GM23248 (cell line): ENCODE results near the gene FTSJ1. TPM values are rescaled to one million over a fixed set of nuclear protein-coding genes. Genes with fewer than 3 reads are reported as not detected.

Source experiments
- DNase-seq: peaks from one replicate; pipeline ENCODE4 v3.0.0-alpha.2; 2015
- H2AFZ ChIP-seq: fragments of 200-600 bp; sonication (generic); 2 replicates; pipeline ENCODE4 v1.6.1; 2016; ENCODE audit warnings: antibody characterized with exemption
- H3F3A ChIP-seq: fragments of 200-600 bp; sonication (generic); 2 replicates; pipeline ENCODE4 v1.6.1; 2016; ENCODE audit warnings: mild to moderate bottlenecking, antibody characterized with exemption, mixed run types; ENCODE audit not compliant: insufficient read depth
- H3K27ac ChIP-seq: fragments of 200-600 bp; sonication (generic); 2 replicates; pipeline ENCODE4 v1.5.1; 2016; ENCODE audit warnings: mild to moderate bottlenecking
- H3K27me3 ChIP-seq: fragments of 200-600 bp; sonication (generic); replicated peaks from 2 replicates; pipeline ENCODE4 v1.6.1; 2016; ENCODE audit warnings: mild to moderate bottlenecking; ENCODE audit not compliant: insufficient read depth
- H3K36me3 ChIP-seq: fragments of 200-600 bp; sonication (generic); 2 replicates; pipeline ENCODE4 v1.6.1; 2016; ENCODE audit warnings: low read depth, mild to moderate bottlenecking
- H3K4me1 ChIP-seq: fragments of 200-600 bp; sonication (generic); 2 replicates; pipeline ENCODE4 v1.6.1; 2016; ENCODE audit warnings: mild to moderate bottlenecking; ENCODE audit not compliant: insufficient read depth
- H3K4me2 ChIP-seq: fragments of 200-600 bp; sonication (generic); one replicate; pipeline ENCODE4 v1.6.1; 2016; ENCODE audit warnings: mild to moderate bottlenecking; ENCODE audit not compliant: unreplicated experiment
- H3K4me3 ChIP-seq: fragments of 200-600 bp; sonication (generic); 2 replicates; pipeline ENCODE4 v1.5.1; 2016; ENCODE audit warnings: mild to moderate bottlenecking
- H3K79me2 ChIP-seq: fragments of 200-600 bp; sonication (generic); 2 replicates; pipeline ENCODE4 v1.6.1; 2016; ENCODE audit warnings: mild to moderate bottlenecking; ENCODE audit not compliant: insufficient read depth
- H3K9ac ChIP-seq: fragments of 200-600 bp; sonication (generic); 2 replicates; pipeline ENCODE4 v1.6.1; 2016; ENCODE audit warnings: mild to moderate bottlenecking
- H3K9me2 ChIP-seq: fragments of 200-600 bp; sonication (generic); 2 replicates; pipeline ENCODE4 v1.6.1; 2016; ENCODE audit warnings: mixed run types, mild to moderate bottlenecking, moderate library complexity; ENCODE audit not compliant: insufficient read depth
- H3K9me3 ChIP-seq: fragments of 200-600 bp; sonication (generic); one replicate; pipeline ENCODE4 v1.6.1; 2017; ENCODE audit warnings: low read depth
- H4K20me1 ChIP-seq: fragments of 200-600 bp; sonication (generic); 2 replicates; pipeline ENCODE4 v1.6.0; 2016; ENCODE audit not compliant: insufficient read depth
- EZH2 ChIP-seq: fragments of 200-600 bp; sonication (generic); IDR thresholded peaks from 2 replicates; pipeline ENCODE4 v1.6.1; 2018; ENCODE audit warnings: antibody characterized with exemption, mild to moderate bottlenecking; ENCODE audit not compliant: insufficient read depth, poor library complexity, severe bottlenecking
- EZH2phosphoT487 ChIP-seq: fragments of 200-600 bp; sonication (generic); IDR thresholded peaks from 2 replicates; pipeline ENCODE4 v1.6.1; 2018; ENCODE audit warnings: antibody characterized with exemption, moderate library complexity, mild to moderate bottlenecking, low read depth; ENCODE audit not compliant: insufficient read depth
- WGBS, 2 experiments: methylation state at CpG; one replicate each; pipeline ENCODE4 v1.1.6; 2015 to 2017; ENCODE audit warnings: low lambda C conversion rate in 2 of 2, low coverage in 1 of 2; ENCODE audit errors: missing lambda C conversion rate in 2 of 2; 5-methylcytosine and 5-hydroxymethylcytosine counted together
- in situ Hi-C: fragments of 300-500 bp; cut with MboI; formaldehyde crosslinking; loops from 2 replicates; pipeline ENCODE4 v1.15.0; 2020
- polyA plus RNA-seq: library from polyadenylated mRNA; unstranded; fragments of >200 nt; fragmentation: Nextera tagmentation; extraction: Ambion mirVana; gene quantifications from 2 replicates; pipeline ENCODE4 v1.2.1, GENCODE V29; 2016
- total RNA-seq: library from RNA; depleted of rRNA; stranded (reverse); fragments of >200 nt; shearing (Covaris generic); gene quantifications from 2 replicates; pipeline ENCODE4 v1.2.3, GENCODE V29; 2014

The FTSJ1 gene
- total and polyA plus RNA-seq, 2 experiments from 2014 or later, result 64.9 to 95.2 TPM

DNA sequence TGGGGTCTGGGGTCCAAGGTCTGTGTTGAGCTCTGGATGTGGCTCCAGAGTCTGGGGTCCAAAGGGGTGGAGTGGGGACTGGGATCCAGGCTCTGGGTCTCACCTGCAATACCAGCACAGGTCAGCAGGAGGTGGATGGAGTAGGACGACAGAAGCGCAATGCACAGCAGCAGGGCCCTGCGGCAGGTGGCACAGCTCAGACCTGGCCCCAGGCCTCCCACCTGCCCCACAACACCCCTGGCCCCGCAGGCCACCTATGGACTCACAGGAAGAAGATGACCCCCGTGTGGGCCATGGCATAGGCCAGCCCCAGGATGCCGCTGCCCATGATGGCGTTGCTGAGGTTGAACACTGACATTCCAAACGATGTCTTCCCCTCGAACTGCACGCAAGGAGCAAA lies 9.3 kb upstream of the FTSJ1 start:
- Histone ChIP-seq H3K9me3 (no peaks in the 10 kb centered on the region), H3K4me3 (peak overlapping the region; percentile 75), H3K9ac (no peak overlapping the region), H3K79me2 (no peaks in the 10 kb centered on the region; the same call in 1 of the 2 replicates), H3K4me1 (peaks cover 3% of the 10 kb centered on the region; the same call in 1 of the 2 replicates), H3F3A (no peaks in the 10 kb centered on the region; the same call in 1 of the 2 replicates), H3K27me3 (no peaks in the 10 kb centered on the region), H3K4me2 (peak overlapping the region; percentile 90), H3K27ac (no peak overlapping the region), H4K20me1 (no peaks in the 10 kb centered on the region), H3K9me2 (no peaks in the 10 kb centered on the region), H3K36me3 (no peaks in the 10 kb centered on the region), H2AFZ (no peak overlapping the region)
- DNase-seq, result no peak
- WGBS, 2 experiments, result 67 to 93% methylated on average over 3 to 9 of the region's 10 CpGs
- TF ChIP-seq EZH2phosphoT487 (no peak), EZH2 (no peak)
- in situ Hi-C loops, result no loop called here

DNA sequence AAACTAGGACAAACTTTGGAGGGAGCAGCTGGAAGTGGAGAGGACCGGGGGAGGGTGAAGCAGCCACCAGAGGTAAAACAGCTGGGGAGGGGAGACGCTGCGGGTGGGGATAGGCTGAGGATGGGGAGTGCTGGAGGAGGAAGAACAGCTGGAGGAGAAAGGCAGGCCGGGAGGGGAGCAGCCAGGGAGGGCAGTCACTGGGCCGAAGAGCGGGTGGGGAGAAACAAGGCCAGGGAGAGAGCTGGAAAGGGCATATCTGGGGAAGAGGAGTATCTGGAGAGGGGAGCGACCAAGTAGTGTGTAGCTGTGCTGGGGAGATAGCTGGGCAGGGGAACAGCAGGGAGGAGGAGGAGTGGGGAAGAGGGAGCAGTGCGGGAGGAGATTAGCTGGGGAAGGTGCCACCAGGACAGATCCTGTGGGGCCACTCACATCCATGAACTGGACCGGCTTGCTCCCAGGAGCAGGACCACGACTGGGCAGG lies 8.7 kb upstream of the FTSJ1 start:
- Histone ChIP-seq H3K79me2 (no peaks in the 10 kb centered on the region; the same call in 1 of the 2 replicates), H3K9me3 (no peaks in the 10 kb centered on the region), H4K20me1 (no peaks in the 10 kb centered on the region), H3K27me3 (no peaks in the 10 kb centered on the region), H3K27ac (peak overlapping the region; percentile 15; the same call in 1 of the 2 replicates), H3K36me3 (no peaks in the 10 kb centered on the region), H3K9ac (peak overlapping the region; percentile 77), H3K4me2 (peak overlapping the region; percentile 90), H2AFZ (peak overlapping the region; percentile 80), H3K4me1 (peaks cover 3% of the 10 kb centered on the region; the same call in 1 of the 2 replicates), H3K9me2 (no peaks in the 10 kb centered on the region), H3K4me3 (peak overlapping the region; percentile 75), H3F3A (no peaks in the 10 kb centered on the region; the same call in 1 of the 2 replicates)
- in situ Hi-C loops, result no loop called here
- 7 to 12% methylated on average over 3 to 10 of the region's 10 CpGs for WGBS, 2 experiments
- DNase-seq, result peak; percentile 20
- TF ChIP-seq EZH2 (no peak), EZH2phosphoT487 (no peak)

DNA sequence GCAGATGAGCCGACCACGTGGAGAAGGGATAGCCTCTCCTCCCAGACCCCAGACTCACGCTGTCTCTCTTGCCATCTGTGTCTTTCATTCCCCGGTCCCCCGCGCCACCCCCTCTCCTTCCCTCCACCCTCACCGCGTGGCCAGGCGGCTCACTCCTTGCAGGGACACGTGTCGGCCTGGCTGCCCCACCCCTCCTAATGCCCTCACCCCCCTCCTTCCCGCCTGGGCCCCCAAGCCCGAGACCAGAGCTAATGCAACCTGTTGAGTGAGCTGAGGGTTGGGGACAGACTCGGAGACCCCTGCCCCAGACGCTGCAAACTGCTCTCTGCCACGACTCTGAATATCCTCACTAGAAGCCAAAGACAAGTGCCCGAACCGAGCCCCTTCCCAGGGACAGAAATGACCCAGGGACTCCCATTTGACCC lies 7.7 kb upstream of the FTSJ1 start:
- Histone ChIP-seq H2AFZ (peak overlapping the region; percentile 80), H3K9ac (peak overlapping the region; percentile 77), H3K27me3 (no peaks in the 10 kb centered on the region), H3K4me1 (peaks cover 3% of the 10 kb centered on the region; the same call in 1 of the 2 replicates), H3K36me3 (no peaks in the 10 kb centered on the region), H3K4me2 (peak overlapping the region; percentile 90), H3K9me2 (no peaks in the 10 kb centered on the region), H3K4me3 (peak overlapping the region; percentile 75), H3K27ac (peak overlapping the region; percentile 15; the same call in 1 of the 2 replicates), H3K9me3 (no peaks in the 10 kb centered on the region), H3F3A (peaks cover 6% of the 10 kb centered on the region; the same call in 1 of the 2 replicates), H4K20me1 (no peaks in the 10 kb centered on the region), H3K79me2 (no peaks in the 10 kb centered on the region; the same call in 1 of the 2 replicates)
- DNase-seq, result peak; percentile 54
- in situ Hi-C loops, result no loop called here
- 0 to 2% methylated on average over 3 to 17 of the region's 18 CpGs for WGBS, 2 experiments
- no peak for TF ChIP-seq EZH2
- TF ChIP-seq EZH2phosphoT487, result no peak

DNA sequence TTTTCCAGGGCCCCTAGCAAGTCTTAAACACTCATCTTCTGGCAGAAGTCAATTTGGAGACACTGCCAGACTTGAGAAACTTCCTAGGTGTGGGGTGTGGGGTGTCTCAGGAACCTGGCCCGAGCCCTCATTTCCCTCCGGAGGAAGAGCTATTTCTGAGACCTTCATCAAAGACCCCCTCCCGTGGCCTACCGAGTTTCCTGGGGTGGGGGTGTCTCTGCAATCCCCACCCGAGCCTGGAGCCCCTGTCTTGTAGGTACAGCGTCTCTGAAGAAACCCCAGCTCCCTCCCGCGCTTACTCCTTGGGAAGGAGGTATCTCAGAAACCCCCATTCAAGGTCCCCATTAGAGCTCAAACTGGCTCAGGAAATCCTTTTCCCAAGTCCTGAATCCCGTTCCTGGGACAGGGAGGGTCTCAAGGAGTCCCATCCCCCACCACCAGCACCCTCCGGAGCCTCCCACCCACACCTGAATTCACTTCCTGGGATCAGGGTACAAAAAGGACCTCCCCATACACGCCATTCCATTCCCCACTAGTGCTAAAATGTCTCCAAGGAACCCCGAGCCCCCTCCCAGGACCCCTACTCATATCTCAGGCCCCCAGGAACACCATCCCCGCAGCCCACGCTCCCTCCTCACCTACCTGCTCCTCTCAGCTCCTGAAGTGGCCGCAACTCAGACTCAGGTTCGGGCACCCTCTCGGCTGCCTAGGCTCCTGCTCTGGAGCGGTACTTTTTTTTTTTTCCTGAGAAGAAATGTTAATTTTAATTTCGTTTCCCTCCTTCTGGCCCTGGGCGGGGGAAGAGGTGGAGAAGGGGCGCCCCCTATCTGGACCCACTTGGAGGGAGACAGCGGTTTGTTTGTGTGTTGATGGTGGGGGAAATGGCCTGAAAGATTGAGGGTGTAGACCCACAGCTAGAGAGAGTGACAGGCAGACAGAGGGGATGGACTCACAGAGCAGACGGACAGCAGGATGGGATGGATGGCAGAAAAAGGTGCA lies 7.0 kb upstream of the FTSJ1 start:
- Histone ChIP-seq H3K4me1 (peaks cover 3% of the 10 kb centered on the region; the same call in 1 of the 2 replicates), H3K9me3 (no peaks in the 10 kb centered on the region), H3K36me3 (no peaks in the 10 kb centered on the region), H2AFZ (peak overlapping the region; percentile 80), H4K20me1 (no peaks in the 10 kb centered on the region), H3K4me2 (peak overlapping the region; percentile 90), H3K79me2 (no peaks in the 10 kb centered on the region; the same call in 1 of the 2 replicates), H3K9me2 (no peaks in the 10 kb centered on the region), H3K27me3 (no peaks in the 10 kb centered on the region), H3K4me3 (peak overlapping the region; percentile 75; the same call in 1 of the 2 replicates), H3F3A (peaks cover 6% of the 10 kb centered on the region; the same call in 1 of the 2 replicates), H3K9ac (peak overlapping the region; percentile 77), H3K27ac (no peak overlapping the region)
- in situ Hi-C loops, result no loop called here
- TF ChIP-seq EZH2, result no peak
- no peak for TF ChIP-seq EZH2phosphoT487
- no peak for DNase-seq
- 80 to 88% methylated on average over 7 to 19 of the region's 23 CpGs for WGBS, 2 experiments
